ENCODE measurements around the gene DENND1A. TPM values are rescaled to one million over a fixed set of nuclear protein-coding genes. Genes with fewer than 3 reads are reported as not detected.

Gene DENND1A
- total RNA-seq, 1 experiment from 2014 or later, result 13.0 TPM

- intact Hi-C loops (cut with micrococcal nuclease; ENCODE audit: unreplicated experiment), result no loop called here
- no peak for DNase-seq
- Mint-ChIP-seq H3K9me3 (ENCODE audit: low read depth, unreplicated experiment) (no peaks in the 10 kb centered on the region), H3K36me3 (ENCODE audit: insufficient read depth, unreplicated experiment) (no peaks in the 10 kb centered on the region), H3K27me3 (ENCODE audit: unreplicated experiment) (no peaks in the 10 kb centered on the region), H3K27ac (ENCODE audit: unreplicated experiment) (no peak overlapping the region), H3K4me3 (ENCODE audit: low read depth, unreplicated experiment) (no peak overlapping the region), H3K4me1 (ENCODE audit: low read depth, unreplicated experiment) (no peaks in the 10 kb centered on the region)
- CTCF ChIA-PET, result no interaction called here
- no TSS peak for BruUV-seq (replicated peaks)
- TF ChIP-seq CTCF (IDR thresholded peaks at IDR 0.05; ENCODE audit: unreplicated experiment), result no peak
These were observed 517.6 kb downstream of the DENND1A start for GRCh38 chr9:123412171-123412820.

GRCh38 chr9:123411636-123412035 is 518.3 kb downstream of the DENND1A start:
- BruUV-seq (replicated peaks), result no TSS peak
- Mint-ChIP-seq H3K27me3 (ENCODE audit: unreplicated experiment) (no peaks in the 10 kb centered on the region), H3K27ac (ENCODE audit: unreplicated experiment) (no peak overlapping the region), H3K4me3 (ENCODE audit: low read depth, unreplicated experiment) (no peak overlapping the region), H3K36me3 (ENCODE audit: insufficient read depth, unreplicated experiment) (no peaks in the 10 kb centered on the region), H3K4me1 (ENCODE audit: low read depth, unreplicated experiment) (no peaks in the 10 kb centered on the region), H3K9me3 (ENCODE audit: low read depth, unreplicated experiment) (no peaks in the 10 kb centered on the region)
- CTCF ChIA-PET, result no interaction called here
- no peak for DNase-seq
- intact Hi-C loops (cut with micrococcal nuclease; ENCODE audit: unreplicated experiment), result no loop called here
- TF ChIP-seq CTCF (IDR thresholded peaks at IDR 0.05; ENCODE audit: unreplicated experiment), result no peak

GRCh38 chr9:123411191-123411590 is 518.7 kb downstream of the DENND1A start:
- no peak for TF ChIP-seq CTCF (IDR thresholded peaks at IDR 0.05; ENCODE audit: unreplicated experiment)
- intact Hi-C loops (cut with micrococcal nuclease; ENCODE audit: unreplicated experiment), result no loop called here

GRCh38 chr9:123410281-123410910 is 519.5 kb downstream of the DENND1A start:
- CTCF ChIA-PET, result no interaction called here
- no peaks in the 10 kb centered on the region for H3K36me3 Mint-ChIP-seq (ENCODE audit: insufficient read depth, unreplicated experiment)
- TF ChIP-seq CTCF (IDR thresholded peaks at IDR 0.05; ENCODE audit: unreplicated experiment), result no peak
- H3K27ac Mint-ChIP-seq (ENCODE audit: unreplicated experiment), result no peak overlapping the region
- no peaks in the 10 kb centered on the region for H3K9me3 Mint-ChIP-seq (ENCODE audit: low read depth, unreplicated experiment)
- H3K4me1 Mint-ChIP-seq (ENCODE audit: low read depth, unreplicated experiment), result no peaks in the 10 kb centered on the region
- no TSS peak for BruUV-seq (replicated peaks)
- H3K27me3 Mint-ChIP-seq (ENCODE audit: unreplicated experiment), result no peaks in the 10 kb centered on the region
- intact Hi-C loops (cut with micrococcal nuclease; ENCODE audit: unreplicated experiment), result no loop called here
- no peak overlapping the region for H3K4me3 Mint-ChIP-seq (ENCODE audit: low read depth, unreplicated experiment)
- DNase-seq, result no peak

More at GRCh38 chr9:123411191-123411590, 518.7 kb downstream of the DENND1A start:
- no peak overlapping the region for H3K27ac Mint-ChIP-seq (ENCODE audit: unreplicated experiment)
- H3K4me3 Mint-ChIP-seq (ENCODE audit: low read depth, unreplicated experiment), result no peak overlapping the region
- no peaks in the 10 kb centered on the region for H3K9me3 Mint-ChIP-seq (ENCODE audit: low read depth, unreplicated experiment)
- H3K27me3 Mint-ChIP-seq (ENCODE audit: unreplicated experiment), result no peaks in the 10 kb centered on the region
- DNase-seq, result no peak
- H3K4me1 Mint-ChIP-seq (ENCODE audit: low read depth, unreplicated experiment), result no peaks in the 10 kb centered on the region
- no peaks in the 10 kb centered on the region for H3K36me3 Mint-ChIP-seq (ENCODE audit: insufficient read depth, unreplicated experiment)
- no TSS peak for BruUV-seq (replicated peaks)
- CTCF ChIA-PET, result no interaction called here

Data from Calu3 (cell line).